Thymus (tissue), 11 donors: ENCODE data around the gene MAPK4. TPM values are rescaled to one million over a fixed set of nuclear protein-coding genes. Genes with fewer than 3 reads are reported as not detected.
"Not testable (repeated sequence)": the region's sequence is repeated elsewhere in the genome, so short reads cannot be mapped to it uniquely, and the experiment has no call there.

Experiments
- DNase-seq, 9 donors: peaks; one replicate each; pipeline ENCODE4 v3.0.0-alpha.2; 2013; ENCODE audit warnings: low spot score in 9 of 9, low read depth in 6 of 9, missing footprints in 1 of 9
- H3K27ac ChIP-seq, 2 donors: one replicate each; pipeline ENCODE4 v1.5.1; 2013; ENCODE audit warnings: control low read depth in 1 of 2, low read depth in 1 of 2, low read length in 1 of 2, mild to moderate bottlenecking in 1 of 2, moderate library complexity in 1 of 2
- H3K27me3 ChIP-seq, 2 donors: one replicate each; pipeline ENCODE4 v1.5.1; 2013; ENCODE audit warnings: low read length in 1 of 2; ENCODE audit not compliant: control insufficient read depth in 2 of 2, insufficient read depth in 1 of 2
- H3K36me3 ChIP-seq, 2 donors: one replicate each; pipeline ENCODE4 v1.5.1; 2013; ENCODE audit warnings: low read length in 1 of 2, mild to moderate bottlenecking in 1 of 2, moderate library complexity in 1 of 2; ENCODE audit not compliant: control insufficient read depth in 2 of 2, insufficient read depth in 2 of 2
- H3K4me1 ChIP-seq, 2 donors: one replicate each; pipeline ENCODE4 v1.5.1; 2013; ENCODE audit warnings: low read length in 2 of 2; ENCODE audit not compliant: control insufficient read depth in 2 of 2, insufficient read depth in 2 of 2
- H3K4me3 ChIP-seq, 2 donors: one replicate each; pipeline ENCODE4 v1.5.1; 2013; ENCODE audit warnings: low read length in 2 of 2, control low read depth in 1 of 2, mild to moderate bottlenecking in 1 of 2
- H3K9me3 ChIP-seq, 2 donors: one replicate each; pipeline ENCODE4 v1.5.1; 2013; ENCODE audit warnings: low read length in 1 of 2, mild to moderate bottlenecking in 1 of 2; ENCODE audit not compliant: control insufficient read depth in 2 of 2, insufficient read depth in 1 of 2
- WGBS: extraction: QIAGEN DNeasy Blood & Tissue Kit; methylation state at CpG from one replicate; pipeline ENCODE4 v1.1.7; 2013; 5-methylcytosine and 5-hydroxymethylcytosine counted together
- polyA plus RNA-seq: library from polyadenylated mRNA; stranded (reverse); fragments of 200-250 nt; gene quantifications from one replicate; pipeline ENCODE4 v1.2.3, GENCODE V29; 2013
- total RNA-seq: library from RNA; stranded (reverse); fragments of 120-200 nt; gene quantifications from one replicate; pipeline ENCODE4 v1.2.4, GENCODE V29; 2013
- donor health status: healthy.

The MAPK4 gene
- total and polyA plus RNA-seq, 2 donors: 3.1 to 6.9 TPM

GRCh38 chr18:50779021-50779420, 219.1 kb downstream of the MAPK4 start:
- WGBS: 78% methylated on average over 3 of the region's 3 CpGs
- not testable (repeated sequence) for H3K4me1 ChIP-seq, H3K9me3 ChIP-seq, DNase-seq, H3K27ac ChIP-seq, H3K4me3 ChIP-seq, H3K27me3 ChIP-seq, H3K36me3 ChIP-seq

Other genes starting within 250 kb of the MAPK4 start
- gene SKA1, start 185.0 kb upstream of the MAPK4 start, total RNA-seq: 11.5 TPM
- gene SKA1, start 185.0 kb upstream of the MAPK4 start, polyA plus RNA-seq: 0.89 TPM